ENCODE results near the gene MAP3K5. TPM values are rescaled to one million over a fixed set of nuclear protein-coding genes. Genes with fewer than 3 reads are reported as not detected.

MAP3K5 gene
- total and polyA plus RNA-seq, 2 of the 8 experiments (the other 6 are each of a cell fraction or from before 2014, with no cell fraction given) = 0.63 to 2.6 TPM

- no peak overlapping the region for H3K56ac ChIP-seq (replicated peaks; ENCODE audit: insufficient read length, low read depth, low read length)
- no peak overlapping the region for H4K91ac ChIP-seq (replicated peaks; ENCODE audit: insufficient read length, low read length)
- no peaks in the 10 kb centered on the region for H3K27me3 ChIP-seq (replicated peaks in 1 of 4; ENCODE audit: control insufficient read depth in 3 of 4, extremely low read depth in 1 of 4, insufficient read depth in 3 of 4, low read length in 3 of 4)
- no peak overlapping the region for H3K18ac ChIP-seq (ENCODE audit: extremely low read depth, low read length)
- POLR2A ChIA-PET (ENCODE audit: partially characterized antibody) = interaction anchor here (1.0 kb wide), 1 partner anchor 88 kb away, joined by 3 read pairs; no protein-coding TSS in a partner anchor
- DNase-seq (ENCODE audit: low read depth in 1 of 2, low spot score in 2 of 2) (no peak), FAIRE-seq (no peak)
- no peak overlapping the region; the same call in 1 of the 2 replicates for H2BK12ac ChIP-seq (ENCODE audit: low read depth, low read length)
- H2AFZ ChIP-seq (ENCODE audit: low read length) = no peak overlapping the region
- no peak overlapping the region for H4K8ac ChIP-seq (ENCODE audit: extremely low read depth, insufficient read depth, low read length)
- peaks cover 8 to 91% of the 10 kb centered on the region in 2 experiments; a peak in 3 of 4 replicates for H3K79me2 ChIP-seq (ENCODE audit: control insufficient read depth in 1 of 2, insufficient read depth in 2 of 2, low read length in 2 of 2)
- 0 out of 2 replicates have a peak overlapping the region, but pooled peaks have one; percentile 2 for H2BK15ac ChIP-seq (ENCODE audit: low read length)
- CTCF ChIA-PET (ENCODE audit: partially characterized antibody) = interaction anchor here (0.6 to 4.6 kb wide), 13 partner anchors 10 to 162 kb away, joined by 3 to 22 read pairs (median 5); partner anchors contain the start of gene MAP7
- no peaks in the 10 kb centered on the region for H3K9me3 ChIP-seq (ENCODE audit: insufficient read depth in 2 of 2, low read depth in 1 of 2, low read length in 1 of 2)
- H2BK20ac ChIP-seq (ENCODE audit: low read length) = no peak overlapping the region
- WGBS, 2 experiments (ENCODE audit: extremely low coverage in 1 of 2, insufficient coverage in 1 of 2, insufficient read length in 1 of 2, insufficient replicate concordance in 2 of 2, low coverage in 1 of 2, low lambda C conversion rate in 2 of 2, missing lambda C conversion rate in 1 of 2) = 76% methylated on average over 2 of the region's 2 CpGs; no CpG with 5 or more reads in 1 of the 2 experiments
- H2AK5ac ChIP-seq (ENCODE audit: low read depth, low read length) = no peak overlapping the region
- H3K14ac ChIP-seq (ENCODE audit: insufficient read length) = no peak overlapping the region
- TF ChIP-seq KDM1A (IDR thresholded peaks at IDR 0.05; ENCODE audit: borderline replicate concordance, low read length) = no peak
- no peak for TF ChIP-seq RFX5 (IDR thresholded peaks at IDR 0.05; ENCODE audit: borderline replicate concordance, low read depth, low read length)
- no peak for TF ChIP-seq POLR2AphosphoS5 (IDR thresholded peaks at IDR 0.05; ENCODE audit: low read depth, low read length)
- TF ChIP-seq CTBP2 (IDR thresholded peaks at IDR 0.05; ENCODE audit: borderline replicate concordance, insufficient read depth, insufficient read length, low read length) = no peak
- TF ChIP-seq RXRA (IDR thresholded peaks at IDR 0.05; ENCODE audit: insufficient read depth, low read depth, low read length) = no peak
- TF ChIP-seq, protein P1, sequence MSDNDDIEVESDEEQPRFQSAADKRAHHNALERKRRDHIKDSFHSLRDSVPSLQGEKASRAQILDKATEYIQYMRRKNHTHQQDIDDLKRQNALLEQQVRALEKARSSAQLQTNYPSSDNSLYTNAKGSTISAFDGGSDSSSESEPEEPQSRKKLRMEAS (IDR thresholded peaks at IDR 0.05) = no peak
- no peak for TF ChIP-seq CHD2 (IDR thresholded peaks at IDR 0.05; ENCODE audit: low read length)
- H3K4ac ChIP-seq (replicated peaks; ENCODE audit: insufficient read length, low read depth, low read length) = no peak overlapping the region
- peaks cover 18 to 36% (median 30%) of the 10 kb centered on the region in 4 experiments for H3K4me1 ChIP-seq (replicated peaks in 1 of 4; ENCODE audit: control insufficient read depth in 3 of 4, insufficient read depth in 4 of 4, low read length in 3 of 4)
- no peak overlapping the region for H4K5ac ChIP-seq (ENCODE audit: insufficient read length, low read depth, low read length)
- H2BK5ac ChIP-seq (ENCODE audit: low read depth, low read length) = no peak overlapping the region
- peaks cover 21% of the 10 kb centered on the region for H3K79me1 ChIP-seq (ENCODE audit: low read depth, low read length)
- H3K27ac ChIP-seq (ENCODE audit: low read depth, low read length) = no peak overlapping the region
- H3K23ac ChIP-seq (ENCODE audit: insufficient read length) = no peak overlapping the region
- H3K4me3 ChIP-seq (ENCODE audit: extremely low read depth in 1 of 4, insufficient read depth in 2 of 4, low read depth in 3 of 4, low read length in 4 of 4) = no peak overlapping the region
- H3K4me2 ChIP-seq (ENCODE audit: insufficient read depth in 1 of 2, low read depth in 2 of 2, low read length in 2 of 2) = peak overlapping the region; percentile 36 to 43; a peak in 3 of 4 replicates
- peaks cover 0 to 10% of the 10 kb centered on the region in 2 experiments for H4K20me1 ChIP-seq (replicated peaks in 1 of 2; ENCODE audit: control insufficient read depth in 1 of 2, insufficient read depth in 2 of 2, low read length in 2 of 2)
- H3K23me2 ChIP-seq (ENCODE audit: low read depth, low read length) = peaks cover 1% of the 10 kb centered on the region; the same call in 1 of the 2 replicates
- H3K36me3 ChIP-seq (ENCODE audit: control insufficient read depth in 2 of 4, insufficient read depth in 4 of 4, low read length in 3 of 4) = no peaks in the 10 kb centered on the region
- no peak overlapping the region for H3K9ac ChIP-seq (replicated peaks in 1 of 4; ENCODE audit: extremely low read depth in 1 of 4, low read depth in 3 of 4, low read length in 3 of 4)
- H2BK120ac ChIP-seq (replicated peaks; ENCODE audit: low read depth, low read length) = no peak overlapping the region
Measured at GRCh38 chr6:136524936-136525413, 267.3 kb downstream of the MAP3K5 start.

Data from H1 (cell line).